ENCODE results near the gene EEIG2.

EEIG2 gene

GRCh38 chr1:108553905-108554304, 6.0 kb upstream of the EEIG2 start:
- no peak overlapping the region for H3K4me3 ChIP-seq (ENCODE audit: low read depth, low read length)
- TF ChIP-seq CTCF (IDR thresholded peaks at IDR 0.05; ENCODE audit: low read depth, low read length, missing control alignments) = no peak
- no peak for DNase-seq (ENCODE audit: low read depth)

GRCh38 chr1:108554682-108555427, 5.0 kb upstream of the EEIG2 start:
- no peak overlapping the region for H3K4me3 ChIP-seq (ENCODE audit: low read depth, low read length)
- no peak for DNase-seq (ENCODE audit: low read depth)
- no peak for TF ChIP-seq CTCF (IDR thresholded peaks at IDR 0.05; ENCODE audit: low read depth, low read length, missing control alignments)

- TF ChIP-seq CTCF (IDR thresholded peaks at IDR 0.05; ENCODE audit: low read depth, low read length, missing control alignments) = no peak
These were observed 3.8 kb upstream of the EEIG2 start for GRCh38 chr1:108556066-108556465.

GRCh38 chr1:108556499-108556898, 3.4 kb upstream of the EEIG2 start:
- no peak overlapping the region for H3K4me3 ChIP-seq (ENCODE audit: low read depth, low read length)
- DNase-seq (ENCODE audit: low read depth) = no peak
- no peak for TF ChIP-seq CTCF (IDR thresholded peaks at IDR 0.05; ENCODE audit: low read depth, low read length, missing control alignments)

More at GRCh38 chr1:108556066-108556465, 3.8 kb upstream of the EEIG2 start:
- no peak for DNase-seq (ENCODE audit: low read depth)
- no peak overlapping the region for H3K4me3 ChIP-seq (ENCODE audit: low read depth, low read length)

GRCh38 chr1:108557296-108557695, 2.6 kb upstream of the EEIG2 start:
- no peak for TF ChIP-seq CTCF (IDR thresholded peaks at IDR 0.05; ENCODE audit: low read depth, low read length, missing control alignments)
- H3K4me3 ChIP-seq (ENCODE audit: low read depth, low read length) = no peak overlapping the region
- no peak for DNase-seq (ENCODE audit: low read depth)

- no peak for TF ChIP-seq CTCF (IDR thresholded peaks at IDR 0.05; ENCODE audit: low read depth, low read length, missing control alignments)
- H3K4me3 ChIP-seq (ENCODE audit: low read depth, low read length) = peak overlapping the region; percentile 56
- no peak for DNase-seq (ENCODE audit: low read depth)
These were observed 431 bp downstream of the EEIG2 start for GRCh38 chr1:108560189-108560873.

Data from GM12864 (cell line).